Measurements from ENCODE around the gene TRAF7.

GRCh38 chr16:2207872-2208271 lies 52.3 kb downstream of the TRAF7 start:
- TF ChIP-seq CTCF (conservative IDR thresholded peaks at IDR 0.05; ENCODE audit: low read length) (no peak), EZH2phosphoT487 (IDR thresholded peaks at IDR 0.05; ENCODE audit: borderline replicate concordance) (no peak)
